HG03280 (cell line): Measurements from ENCODE around the gene FAF1.
"Not testable (repeated sequence)": the region's sequence is repeated elsewhere in the genome, so short reads cannot be mapped to it uniquely, and the experiment has no call there.

Experiments
- ATAC-seq: cut with Tn5 transposase; IDR thresholded peaks from one replicate; pipeline ENCODE4 v1.9.1; 2021; ENCODE audit warnings: mild to moderate bottlenecking, moderate library complexity; ENCODE audit not compliant: unreplicated experiment

Gene FAF1

GRCh38 chr1:50964863-50965262 is 4.8 kb upstream of the FAF1 start:
- ATAC-seq: no peak

GRCh38 chr1:50959303-50959912 is 659 bp downstream of the FAF1 start:
- ATAC-seq: no peak

GRCh38 chr1:50955116-50955515 is 5.0 kb downstream of the FAF1 start:
- no peak for ATAC-seq

- not testable (repeated sequence) for ATAC-seq
Observed at GRCh38 chr1:50952566-50952965, 7.5 kb downstream of the FAF1 start.

GRCh38 chr1:50950396-50950795 is 9.7 kb downstream of the FAF1 start:
- no peak for ATAC-seq

- no peak for ATAC-seq
Observed at GRCh38 chr1:50949286-50949982, 10.6 kb downstream of the FAF1 start.

- no peak for ATAC-seq
Observed at GRCh38 chr1:50942334-50942733, 17.7 kb downstream of the FAF1 start.

- ATAC-seq: no peak
Observed at GRCh38 chr1:50940291-50940690, 19.8 kb downstream of the FAF1 start.

GRCh38 chr1:50936321-50936720 is 23.7 kb downstream of the FAF1 start:
- no peak for ATAC-seq

- ATAC-seq: not testable (repeated sequence)
Observed at GRCh38 chr1:50935276-50935675, 24.8 kb downstream of the FAF1 start.

- no peak for ATAC-seq
Observed at GRCh38 chr1:50934838-50935237, 25.2 kb downstream of the FAF1 start.

GRCh38 chr1:50933770-50934169 is 26.3 kb downstream of the FAF1 start:
- not testable (repeated sequence) for ATAC-seq

GRCh38 chr1:50932043-50932442 is 28.0 kb downstream of the FAF1 start:
- not testable (repeated sequence) for ATAC-seq

GRCh38 chr1:50930965-50931737 is 28.9 kb downstream of the FAF1 start:
- no peak for ATAC-seq

- ATAC-seq: no peak
Observed at GRCh38 chr1:50930193-50930592, 29.9 kb downstream of the FAF1 start.

- no peak for ATAC-seq
Observed at GRCh38 chr1:50929376-50929958, 30.6 kb downstream of the FAF1 start.

GRCh38 chr1:50923564-50923963 is 36.5 kb downstream of the FAF1 start:
- ATAC-seq: no peak

- ATAC-seq: no peak
Observed at GRCh38 chr1:50921029-50921428, 39.0 kb downstream of the FAF1 start.

GRCh38 chr1:50920409-50920808 is 39.7 kb downstream of the FAF1 start:
- ATAC-seq: no peak

GRCh38 chr1:50917138-50918137 is 42.6 kb downstream of the FAF1 start:
- ATAC-seq: no peak
